Measurements from ENCODE around the gene ANXA2R. TPM values are rescaled to one million over a fixed set of nuclear protein-coding genes. Genes with fewer than 3 reads are reported as not detected.

ANXA2R gene
- total and polyA plus RNA-seq, 2 of the 13 experiments (the other 11 are each of a cell fraction or from before 2014, with no cell fraction given): 0.95 to 1.3 TPM

GRCh38 chr5:43039471-43040286, 440 bp downstream of the ANXA2R start (continued):
- TF ChIP-seq HMG20A (CRISPR knock-in tag; IDR thresholded peaks at IDR 0.05; ENCODE audit: borderline replicate concordance) (no peak), NCOA5 (CRISPR knock-in tag; IDR thresholded peaks at IDR 0.05) (no peak), ZSCAN5A (CRISPR knock-in tag; IDR thresholded peaks at IDR 0.05; ENCODE audit: borderline replicate concordance) (peak; percentile 49; the same call in 1 of the 2 replicates), YY1 (IDR thresholded peaks at IDR 0.05; ENCODE audit: insufficient read depth, insufficient replicate concordance, low read depth, low read length) (peak; percentile 50), SOX13 (IDR thresholded peaks at IDR 0.05) (no peak), SOX13 (CRISPR knock-in tag; conservative IDR thresholded peaks at IDR 0.05 in 1 of 2, IDR thresholded peaks at IDR 0.05 in 1 of 2) (0 out of 4 replicates have a peak, but pooled peaks of 1 of the 2 experiments have one; percentile 15), NR2F2 (IDR thresholded peaks at IDR 0.05; ENCODE audit: borderline replicate concordance, low read depth) (0 out of 2 replicates have a peak, but pooled peaks have one; percentile 21), SETDB1 (CRISPR knock-in tag; IDR thresholded peaks at IDR 0.05; ENCODE audit: borderline replicate concordance) (no peak), ZNF121 (CRISPR knock-in tag; IDR thresholded peaks at IDR 0.05) (no peak), NFYC (CRISPR knock-in tag; IDR thresholded peaks at IDR 0.05) (no peak), ZNF260 (CRISPR knock-in tag; IDR thresholded peaks at IDR 0.05; ENCODE audit: borderline replicate concordance, low read depth) (no peak), LRRFIP1 (CRISPR knock-in tag; conservative IDR thresholded peaks at IDR 0.05) (no peak), ZNF580 (CRISPR knock-in tag; IDR thresholded peaks at IDR 0.05; ENCODE audit: borderline replicate concordance, low read depth) (no peak), RARA (CRISPR knock-in tag; IDR thresholded peaks at IDR 0.05) (no peak), ARNTL (CRISPR knock-in tag; IDR thresholded peaks at IDR 0.05) (no peak), SATB2 (CRISPR knock-in tag; IDR thresholded peaks at IDR 0.05) (no peak), PLSCR1 (CRISPR knock-in tag; IDR thresholded peaks at IDR 0.05; ENCODE audit: borderline replicate concordance) (no peak), TARDBP (CRISPR knock-in tag; IDR thresholded peaks at IDR 0.05) (no peak), SAFB2 (CRISPR knock-in tag; IDR thresholded peaks at IDR 0.05; ENCODE audit: borderline replicate concordance, low read depth) (no peak), ZBTB39 (CRISPR knock-in tag; IDR thresholded peaks at IDR 0.05) (0 out of 2 replicates have a peak, but pooled peaks have one; percentile 37), ZMYM2 (CRISPR knock-in tag; IDR thresholded peaks at IDR 0.05) (peak; percentile 39; the same call in 1 of the 2 replicates)
